ENCODE results near the gene HMX1. TPM values are rescaled to one million over a fixed set of nuclear protein-coding genes. Genes with fewer than 3 reads are reported as not detected.

HMX1 gene
- total and polyA plus RNA-seq, 2 experiments from 2014 or later: 0.69 TPM; not detected in 1

- ATAC-seq: no peak
Measured at GRCh38 chr4:8841678-8842268, 29.9 kb downstream of the HMX1 start.

More at GRCh38 chr4:8841678-8842268, 29.9 kb downstream of the HMX1 start:
- no peak overlapping the region for H3K4me2 ChIP-seq
- no peak overlapping the region for H3K4me3 Mint-ChIP-seq
- no peaks in the 10 kb centered on the region for H4K20me1 ChIP-seq (replicated peaks; ENCODE audit: insufficient read depth)
- H3K79me2 ChIP-seq (replicated peaks; ENCODE audit: insufficient read depth): no peaks in the 10 kb centered on the region
- no peak overlapping the region for H3K27ac ChIP-seq (ENCODE audit: low read depth)
- H3K36me3 Mint-ChIP-seq (ENCODE audit: low read depth): no peaks in the 10 kb centered on the region
- H3F3A ChIP-seq (replicated peaks; ENCODE audit: low read depth): no peaks in the 10 kb centered on the region
- no peaks in the 10 kb centered on the region for H3K9me2 ChIP-seq (ENCODE audit: insufficient read depth)
- peaks cover 9% of the 10 kb centered on the region for H3K4me1 Mint-ChIP-seq
- H2AFZ ChIP-seq: no peak overlapping the region
- peaks cover 13% of the 10 kb centered on the region for H3K27me3 Mint-ChIP-seq (ENCODE audit: insufficient read depth, low read depth, poor library complexity)
- H3K9me3 Mint-ChIP-seq: peaks cover 7% of the 10 kb centered on the region; the same call in 2 of the 3 replicates
- H3K27ac Mint-ChIP-seq: no peak overlapping the region
- no peak overlapping the region for H3K4me3 ChIP-seq
- TF ChIP-seq ZNF462 (CRISPR knock-in tag; IDR thresholded peaks at IDR 0.05) (no peak), REST (IDR thresholded peaks at IDR 0.05; ENCODE audit: unreplicated experiment) (no peak), EZH2 (IDR thresholded peaks at IDR 0.05; ENCODE audit: low read depth, unreplicated experiment) (no peak), POLR2AphosphoS5 (IDR thresholded peaks at IDR 0.05; ENCODE audit: low read depth) (no peak), STAT1 (IDR thresholded peaks at IDR 0.05; ENCODE audit: unreplicated experiment) (no peak), EZH2phosphoT487 (IDR thresholded peaks at IDR 0.05; ENCODE audit: unreplicated experiment) (no peak), ZNF331 (CRISPR knock-in tag; IDR thresholded peaks at IDR 0.05; ENCODE audit: low read depth) (no peak), CREB1 (CRISPR knock-in tag; IDR thresholded peaks at IDR 0.05; ENCODE audit: low read depth) (no peak), ZNF114 (CRISPR knock-in tag; IDR thresholded peaks at IDR 0.05) (no peak), JUNB (IDR thresholded peaks at IDR 0.05; ENCODE audit: unreplicated experiment) (no peak), NANOG (IDR thresholded peaks at IDR 0.05; ENCODE audit: borderline replicate concordance) (no peak)
- TF ChIP-seq, protein P1, sequence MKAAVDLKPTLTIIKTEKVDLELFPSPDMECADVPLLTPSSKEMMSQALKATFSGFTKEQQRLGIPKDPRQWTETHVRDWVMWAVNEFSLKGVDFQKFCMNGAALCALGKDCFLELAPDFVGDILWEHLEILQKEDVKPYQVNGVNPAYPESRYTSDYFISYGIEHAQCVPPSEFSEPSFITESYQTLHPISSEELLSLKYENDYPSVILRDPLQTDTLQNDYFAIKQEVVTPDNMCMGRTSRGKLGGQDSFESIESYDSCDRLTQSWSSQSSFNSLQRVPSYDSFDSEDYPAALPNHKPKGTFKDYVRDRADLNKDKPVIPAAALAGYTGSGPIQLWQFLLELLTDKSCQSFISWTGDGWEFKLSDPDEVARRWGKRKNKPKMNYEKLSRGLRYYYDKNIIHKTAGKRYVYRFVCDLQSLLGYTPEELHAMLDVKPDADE (IDR thresholded peaks at IDR 0.05): no peak
- TF ChIP-seq, protein P2, sequence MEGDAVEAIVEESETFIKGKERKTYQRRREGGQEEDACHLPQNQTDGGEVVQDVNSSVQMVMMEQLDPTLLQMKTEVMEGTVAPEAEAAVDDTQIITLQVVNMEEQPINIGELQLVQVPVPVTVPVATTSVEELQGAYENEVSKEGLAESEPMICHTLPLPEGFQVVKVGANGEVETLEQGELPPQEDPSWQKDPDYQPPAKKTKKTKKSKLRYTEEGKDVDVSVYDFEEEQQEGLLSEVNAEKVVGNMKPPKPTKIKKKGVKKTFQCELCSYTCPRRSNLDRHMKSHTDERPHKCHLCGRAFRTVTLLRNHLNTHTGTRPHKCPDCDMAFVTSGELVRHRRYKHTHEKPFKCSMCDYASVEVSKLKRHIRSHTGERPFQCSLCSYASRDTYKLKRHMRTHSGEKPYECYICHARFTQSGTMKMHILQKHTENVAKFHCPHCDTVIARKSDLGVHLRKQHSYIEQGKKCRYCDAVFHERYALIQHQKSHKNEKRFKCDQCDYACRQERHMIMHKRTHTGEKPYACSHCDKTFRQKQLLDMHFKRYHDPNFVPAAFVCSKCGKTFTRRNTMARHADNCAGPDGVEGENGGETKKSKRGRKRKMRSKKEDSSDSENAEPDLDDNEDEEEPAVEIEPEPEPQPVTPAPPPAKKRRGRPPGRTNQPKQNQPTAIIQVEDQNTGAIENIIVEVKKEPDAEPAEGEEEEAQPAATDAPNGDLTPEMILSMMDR (conservative IDR thresholded peaks at IDR 0.05; ENCODE audit: low read depth in 2 of 2): no peak
- DNase-seq (ENCODE audit: low spot score): no peak
- no peaks in the 10 kb centered on the region for H3K36me3 ChIP-seq (ENCODE audit: insufficient read depth)
- no peaks in the 10 kb centered on the region; the same call in 1 of the 2 replicates for H3K4me1 ChIP-seq (ENCODE audit: insufficient read depth)
- no peaks in the 10 kb centered on the region for H3K27me3 ChIP-seq (ENCODE audit: insufficient read depth)
